ENCODE data around the gene DOCK7. TPM values are rescaled to one million over a fixed set of nuclear protein-coding genes. Genes with fewer than 3 reads are reported as not detected.

DOCK7 gene
- total RNA-seq, 1 donor from 2014 or later, result 46.0 TPM

DNA sequence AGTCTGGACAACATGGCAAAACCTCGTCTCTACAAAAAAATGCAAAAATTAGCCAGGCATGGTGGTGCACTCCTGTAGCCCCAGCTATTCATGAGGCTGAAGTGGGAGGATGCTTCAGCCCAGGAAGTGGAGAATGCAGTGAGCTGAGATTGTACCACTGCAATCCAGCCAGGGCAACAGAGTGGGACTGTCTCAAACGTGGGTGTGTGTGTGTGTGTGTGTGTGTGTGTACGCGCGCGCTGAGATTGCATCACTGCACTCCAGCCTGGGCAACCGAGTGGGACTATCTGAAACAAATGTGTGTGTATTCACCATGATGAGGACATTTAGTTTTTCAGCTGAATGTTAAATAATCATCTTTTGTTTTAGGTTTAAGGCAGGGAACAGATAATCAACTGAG is 230.2 kb downstream of the DOCK7 start:
- Histone ChIP-seq H3K4me1 (no peaks in the 10 kb centered on the region), H3K9me3 (no peaks in the 10 kb centered on the region), H3K27me3 (no peaks in the 10 kb centered on the region), H3K36me3 (peaks cover 8 to 37% of the 10 kb centered on the region in 2 donors), H3K27ac (no peak overlapping the region), H3K4me3 (no peak overlapping the region)
- intact Hi-C loops (cut with DNase I), result no loop called here
- TF ChIP-seq CTCF (IDR thresholded peaks at IDR 0.05), result no peak
- DNase-seq (ENCODE audit: low spot score in 2 of 2), result no peak

- intact Hi-C loops (cut with DNase I), result no loop called here
- no peak for TF ChIP-seq CTCF (IDR thresholded peaks at IDR 0.05)
- no peaks in the 10 kb centered on the region for H3K27me3 ChIP-seq
- H3K4me3 ChIP-seq, result no peak overlapping the region
- no peak overlapping the region for H3K27ac ChIP-seq
- H3K4me1 ChIP-seq, result no peaks in the 10 kb centered on the region
- H3K9me3 ChIP-seq, result no peaks in the 10 kb centered on the region
- DNase-seq (ENCODE audit: low spot score in 2 of 2), result no peak
- peaks cover 42 to 74% of the 10 kb centered on the region in 2 donors for H3K36me3 ChIP-seq
These were observed 235.2 kb downstream of the DOCK7 start for GRCh38 chr1:62452951-62453350.

DNA sequence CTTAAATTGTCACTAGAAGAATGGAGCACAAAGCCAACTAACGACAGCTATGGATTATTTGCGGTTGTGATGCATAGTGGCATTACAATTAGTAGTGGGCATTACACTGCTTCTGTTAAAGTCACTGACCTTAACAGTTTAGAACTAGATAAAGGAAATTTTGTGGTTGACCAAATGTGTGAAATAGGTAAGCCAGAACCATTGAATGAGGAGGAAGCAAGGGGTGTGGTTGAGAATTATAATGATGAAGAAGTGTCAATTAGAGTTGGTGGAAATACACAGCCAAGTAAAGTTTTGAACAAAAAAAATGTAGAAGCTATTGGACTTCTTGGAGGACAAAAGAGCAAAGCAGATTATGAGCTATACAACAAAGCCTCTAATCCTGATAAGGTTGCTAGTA is 237.9 kb downstream of the DOCK7 start:
- H3K27me3 ChIP-seq, result no peaks in the 10 kb centered on the region
- no peaks in the 10 kb centered on the region for H3K4me1 ChIP-seq
- TF ChIP-seq CTCF (IDR thresholded peaks at IDR 0.05), result no peak
- no peak for DNase-seq (ENCODE audit: low spot score in 2 of 2)
- peaks cover 58 to 83% of the 10 kb centered on the region in 2 donors for H3K36me3 ChIP-seq
- H3K27ac ChIP-seq, result no peak overlapping the region
- intact Hi-C loops (cut with DNase I), result no loop called here
- no peaks in the 10 kb centered on the region for H3K9me3 ChIP-seq
- no peak overlapping the region for H3K4me3 ChIP-seq

GRCh38 chr1:62448221-62448933 is 239.8 kb downstream of the DOCK7 start:
- Histone ChIP-seq H3K36me3 (peaks cover 62 to 82% of the 10 kb centered on the region in 2 donors), H3K4me1 (no peaks in the 10 kb centered on the region), H3K27ac (no peak overlapping the region), H3K27me3 (no peaks in the 10 kb centered on the region), H3K4me3 (no peak overlapping the region), H3K9me3 (no peaks in the 10 kb centered on the region)
- intact Hi-C loops (cut with DNase I), result no loop called here
- no peak for TF ChIP-seq CTCF (IDR thresholded peaks at IDR 0.05)
- no peak for DNase-seq (ENCODE audit: low spot score in 2 of 2)

GRCh38 chr1:62444701-62445100 is 243.5 kb downstream of the DOCK7 start:
- Histone ChIP-seq H3K4me1 (peaks cover 0 to 6% of the 10 kb centered on the region in 2 donors), H3K9me3 (no peaks in the 10 kb centered on the region), H3K4me3 (no peak overlapping the region), H3K27ac (no peak overlapping the region), H3K27me3 (no peaks in the 10 kb centered on the region), H3K36me3 (peaks cover 50 to 76% of the 10 kb centered on the region in 2 donors)
- intact Hi-C loops (cut with DNase I), result no loop called here
- TF ChIP-seq CTCF (IDR thresholded peaks at IDR 0.05), result no peak
- no peak for DNase-seq (ENCODE audit: low spot score in 2 of 2)
